ENCODE data around the gene RANBP3. TPM values are rescaled to one million over a fixed set of nuclear protein-coding genes. Genes with fewer than 3 reads are reported as not detected.
A peak's percentile ranks its signal among the peaks of the same experiment; 100 is the strongest.
"Not testable (repeated sequence)": the region's sequence is repeated elsewhere in the genome, so short reads cannot be mapped to it uniquely, and the experiment has no call there.

The RANBP3 gene
- total RNA-seq, 2 donors from 2014 or later = 81.4 to 112 TPM

GRCh38 chr19:5985837-5986236, 7.9 kb upstream of the RANBP3 start:
- not testable (repeated sequence) for H3K27me3 Mint-ChIP-seq; H3K36me3 Mint-ChIP-seq (ENCODE audit: low read depth); H3K4me3 Mint-ChIP-seq; H3K9me3 Mint-ChIP-seq; H3K27ac Mint-ChIP-seq; H3K4me1 Mint-ChIP-seq; ATAC-seq (replicated peaks)

GRCh38 chr19:5985098-5985783, 7.3 kb upstream of the RANBP3 start:
- Mint-ChIP-seq H3K27ac (no peak overlapping the region), H3K36me3 (ENCODE audit: low read depth) (peaks cover 2% of the 10 kb centered on the region), H3K9me3 (no peaks in the 10 kb centered on the region), H3K4me1 (peaks cover 7% of the 10 kb centered on the region), H3K4me3 (no peak overlapping the region), H3K27me3 (no peaks in the 10 kb centered on the region)
- peak; percentile 57 for ATAC-seq (replicated peaks)

- peaks cover 12% of the 10 kb centered on the region for H3K4me1 Mint-ChIP-seq
- H3K27me3 Mint-ChIP-seq = no peaks in the 10 kb centered on the region
These were observed 6.7 kb upstream of the RANBP3 start for GRCh38 chr19:5984600-5984999.

GRCh38 chr19:5983367-5983955, 5.5 kb upstream of the RANBP3 start:
- no peak for ATAC-seq (replicated peaks)
- Mint-ChIP-seq H3K27me3 (no peaks in the 10 kb centered on the region), H3K4me1 (peaks cover 14% of the 10 kb centered on the region)

More at GRCh38 chr19:5984600-5984999, 6.7 kb upstream of the RANBP3 start:
- no peaks in the 10 kb centered on the region for H3K9me3 Mint-ChIP-seq
- H3K36me3 Mint-ChIP-seq (ENCODE audit: low read depth) = peaks cover 8% of the 10 kb centered on the region
- ATAC-seq (replicated peaks) = no peak
- H3K4me3 Mint-ChIP-seq = no peak overlapping the region
- H3K27ac Mint-ChIP-seq = no peak overlapping the region

GRCh38 chr19:5978606-5979552, 939 bp upstream of the RANBP3 start:
- Mint-ChIP-seq H3K36me3 (ENCODE audit: low read depth) (peaks cover 60% of the 10 kb centered on the region), H3K4me1 (peaks cover 36% of the 10 kb centered on the region), H3K27ac (peak overlapping the region; percentile 97), H3K9me3 (no peaks in the 10 kb centered on the region), H3K27me3 (no peaks in the 10 kb centered on the region), H3K4me3 (peak overlapping the region; percentile 96)
- ATAC-seq (replicated peaks) = no peak

More at GRCh38 chr19:5983367-5983955, 5.5 kb upstream of the RANBP3 start:
- H3K27ac Mint-ChIP-seq = peak overlapping the region; percentile 66
- no peaks in the 10 kb centered on the region for H3K9me3 Mint-ChIP-seq
- peaks cover 17% of the 10 kb centered on the region for H3K36me3 Mint-ChIP-seq (ENCODE audit: low read depth)
- H3K4me3 Mint-ChIP-seq = peak overlapping the region; percentile 6

GRCh38 chr19:5977222-5977784, 637 bp downstream of the RANBP3 start:
- H3K36me3 Mint-ChIP-seq (ENCODE audit: low read depth) = peaks cover 65% of the 10 kb centered on the region
- peaks cover 40% of the 10 kb centered on the region for H3K4me1 Mint-ChIP-seq
- ATAC-seq (replicated peaks) = peak; percentile 2
- no peaks in the 10 kb centered on the region for H3K27me3 Mint-ChIP-seq
- no peaks in the 10 kb centered on the region for H3K9me3 Mint-ChIP-seq
- peak overlapping the region; percentile 96 for H3K4me3 Mint-ChIP-seq
- H3K27ac Mint-ChIP-seq = peak overlapping the region; percentile 97

- no peak for ATAC-seq (replicated peaks)
- Mint-ChIP-seq H3K27me3 (no peaks in the 10 kb centered on the region), H3K36me3 (ENCODE audit: low read depth) (peaks cover 69% of the 10 kb centered on the region), H3K27ac (peak overlapping the region; percentile 97), H3K4me1 (peaks cover 44% of the 10 kb centered on the region), H3K4me3 (peak overlapping the region; percentile 96), H3K9me3 (no peaks in the 10 kb centered on the region)
These were observed 1.2 kb downstream of the RANBP3 start for GRCh38 chr19:5976768-5977167.

GRCh38 chr19:5975388-5975728, 2.6 kb downstream of the RANBP3 start:
- Mint-ChIP-seq H3K9me3 (no peaks in the 10 kb centered on the region), H3K27ac (peak overlapping the region; percentile 97), H3K4me1 (peaks cover 49% of the 10 kb centered on the region), H3K27me3 (no peaks in the 10 kb centered on the region), H3K36me3 (ENCODE audit: low read depth) (peaks cover 72% of the 10 kb centered on the region), H3K4me3 (peak overlapping the region; percentile 96)
- no peak for ATAC-seq (replicated peaks)

GRCh38 chr19:5974721-5975387, 3.1 kb downstream of the RANBP3 start:
- ATAC-seq (replicated peaks) = peak; percentile 18
- H3K27ac Mint-ChIP-seq = peak overlapping the region; percentile 97
- H3K4me1 Mint-ChIP-seq = peaks cover 46% of the 10 kb centered on the region
- H3K27me3 Mint-ChIP-seq = no peaks in the 10 kb centered on the region
- H3K9me3 Mint-ChIP-seq = no peaks in the 10 kb centered on the region
- H3K36me3 Mint-ChIP-seq (ENCODE audit: low read depth) = peaks cover 67% of the 10 kb centered on the region
- H3K4me3 Mint-ChIP-seq = peak overlapping the region; percentile 96

- H3K36me3 Mint-ChIP-seq (ENCODE audit: low read depth) = peaks cover 61% of the 10 kb centered on the region
These were observed 3.9 kb downstream of the RANBP3 start for GRCh38 chr19:5973867-5974635.

GRCh38 chr19:5973376-5973775, 4.6 kb downstream of the RANBP3 start:
- no peak overlapping the region for H3K4me3 Mint-ChIP-seq

More at GRCh38 chr19:5973867-5974635, 3.9 kb downstream of the RANBP3 start:
- H3K27ac Mint-ChIP-seq = peak overlapping the region; percentile 97
- no peak for ATAC-seq (replicated peaks)
- peaks cover 41% of the 10 kb centered on the region for H3K4me1 Mint-ChIP-seq
- H3K27me3 Mint-ChIP-seq = no peaks in the 10 kb centered on the region
- no peaks in the 10 kb centered on the region for H3K9me3 Mint-ChIP-seq
- H3K4me3 Mint-ChIP-seq = peak overlapping the region; percentile 96

GRCh38 chr19:5972355-5972731, 5.6 kb downstream of the RANBP3 start:
- Mint-ChIP-seq H3K4me1 (peaks cover 57% of the 10 kb centered on the region), H3K27ac (peak overlapping the region; percentile 70), H3K27me3 (no peaks in the 10 kb centered on the region), H3K9me3 (no peaks in the 10 kb centered on the region), H3K36me3 (ENCODE audit: low read depth) (peaks cover 65% of the 10 kb centered on the region), H3K4me3 (no peak overlapping the region)
- ATAC-seq (replicated peaks) = no peak

More at GRCh38 chr19:5973376-5973775, 4.6 kb downstream of the RANBP3 start:
- H3K4me1 Mint-ChIP-seq = peaks cover 47% of the 10 kb centered on the region
- peak overlapping the region; percentile 15 for H3K27ac Mint-ChIP-seq
- no peak for ATAC-seq (replicated peaks)
- peaks cover 62% of the 10 kb centered on the region for H3K36me3 Mint-ChIP-seq (ENCODE audit: low read depth)
- H3K27me3 Mint-ChIP-seq = no peaks in the 10 kb centered on the region
- no peaks in the 10 kb centered on the region for H3K9me3 Mint-ChIP-seq

GRCh38 chr19:5971714-5972354, 6.1 kb downstream of the RANBP3 start:
- Mint-ChIP-seq H3K36me3 (ENCODE audit: low read depth) (peaks cover 65% of the 10 kb centered on the region), H3K4me3 (no peak overlapping the region), H3K27me3 (no peaks in the 10 kb centered on the region), H3K4me1 (peaks cover 55% of the 10 kb centered on the region), H3K9me3 (no peaks in the 10 kb centered on the region), H3K27ac (peak overlapping the region; percentile 70)
- no peak for ATAC-seq (replicated peaks)
